HG03439 (cell line): ENCODE data around the gene PTCH1.

Source experiments
- ATAC-seq: cut with Tn5 transposase; IDR thresholded peaks from one replicate; pipeline ENCODE4 v1.9.1; 2021; ENCODE audit warnings: mild to moderate bottlenecking, moderate library complexity; ENCODE audit not compliant: unreplicated experiment

The PTCH1 gene

GRCh38 chr9:95411054-95411892 is 105.5 kb downstream of the PTCH1 start:
- no peak for ATAC-seq

GRCh38 chr9:95409650-95410426 is 106.9 kb downstream of the PTCH1 start:
- no peak for ATAC-seq

GRCh38 chr9:95407524-95407923 is 109.2 kb downstream of the PTCH1 start:
- no peak for ATAC-seq

- ATAC-seq = no peak
Observed at GRCh38 chr9:95406121-95406520, 110.7 kb downstream of the PTCH1 start.

- ATAC-seq = no peak
Observed at GRCh38 chr9:95399261-95399660, 117.5 kb downstream of the PTCH1 start.
